ENCODE results near the gene PELI3. TPM values are rescaled to one million over a fixed set of nuclear protein-coding genes. Genes with fewer than 3 reads are reported as not detected.
A peak's percentile ranks its signal among the peaks of the same experiment; 100 is the strongest.
"Not testable (repeated sequence)": the region's sequence is repeated elsewhere in the genome, so short reads cannot be mapped to it uniquely, and the experiment has no call there.

The PELI3 gene
- polyA plus RNA-seq, 1 experiment: 8.0 TPM

DNA sequence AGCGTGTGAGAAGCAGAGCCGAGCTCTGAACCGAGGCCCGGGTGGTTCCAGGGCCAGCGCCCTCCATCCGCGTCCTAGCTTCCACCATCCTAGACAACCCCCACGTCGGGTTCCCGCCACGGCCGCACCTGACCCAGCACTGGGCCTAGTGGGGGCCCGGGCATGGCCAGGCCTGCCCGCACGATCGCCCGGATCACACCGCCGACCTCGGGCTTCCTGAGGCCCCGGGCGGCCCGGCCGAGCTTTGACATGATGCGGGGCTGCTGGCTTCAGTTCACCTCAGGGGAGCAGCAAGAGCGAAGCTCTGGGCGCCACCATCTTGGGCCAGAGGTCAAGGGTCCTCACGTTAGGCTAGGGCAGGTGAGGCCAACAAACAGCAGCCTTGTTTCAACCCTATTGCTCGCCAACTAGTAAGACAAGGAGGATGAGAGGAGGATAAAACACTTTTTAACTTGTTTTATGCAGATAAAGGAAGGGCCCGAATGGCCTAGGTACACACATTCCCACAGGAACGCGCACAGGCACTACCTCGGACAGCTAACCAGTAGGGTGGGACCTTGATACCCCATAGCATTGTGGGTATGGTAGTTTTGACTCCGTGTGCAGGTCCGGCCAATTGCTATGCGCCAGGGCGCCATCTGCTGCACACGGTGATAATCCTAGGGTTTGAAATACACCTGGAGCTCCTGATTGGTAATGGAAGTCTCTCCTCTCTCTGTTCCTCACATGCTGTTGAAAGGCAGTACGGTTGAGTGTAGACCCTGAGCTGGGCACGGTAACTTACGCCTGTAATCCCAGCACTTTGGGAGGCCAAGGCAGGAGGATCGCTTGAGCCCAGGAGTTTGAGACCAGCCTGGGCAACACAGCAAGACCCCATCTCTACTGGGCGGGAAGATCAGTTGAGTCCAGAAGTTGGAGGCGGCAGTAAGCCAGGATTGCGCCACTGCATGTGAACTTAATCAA lies 27.9 kb upstream of the PELI3 start, which contains the start of gene MRPL11:
Gene MRPL11, minus strand, starts transcription at position 345 of the 963 bp plus-strand sequence. Its CDS starts 94 bp downstream, at position 251.
- H3K27me3 ChIP-seq (ENCODE audit: control insufficient read depth, insufficient read depth, low read length): no peaks in the 10 kb centered on the region
- DNase-seq (ENCODE audit: low read depth): peak; percentile 61
- ChIA-PET POLR2A (no interaction called here), CTCF (interaction anchor here (0.7 to 2.9 kb wide), 24 partner anchors 8 to 1018 kb away, joined by 3 to 38 read pairs (median 4); partner anchors contain the start of genes BRMS1 and PELI3)
- TF ChIP-seq, protein P1, sequence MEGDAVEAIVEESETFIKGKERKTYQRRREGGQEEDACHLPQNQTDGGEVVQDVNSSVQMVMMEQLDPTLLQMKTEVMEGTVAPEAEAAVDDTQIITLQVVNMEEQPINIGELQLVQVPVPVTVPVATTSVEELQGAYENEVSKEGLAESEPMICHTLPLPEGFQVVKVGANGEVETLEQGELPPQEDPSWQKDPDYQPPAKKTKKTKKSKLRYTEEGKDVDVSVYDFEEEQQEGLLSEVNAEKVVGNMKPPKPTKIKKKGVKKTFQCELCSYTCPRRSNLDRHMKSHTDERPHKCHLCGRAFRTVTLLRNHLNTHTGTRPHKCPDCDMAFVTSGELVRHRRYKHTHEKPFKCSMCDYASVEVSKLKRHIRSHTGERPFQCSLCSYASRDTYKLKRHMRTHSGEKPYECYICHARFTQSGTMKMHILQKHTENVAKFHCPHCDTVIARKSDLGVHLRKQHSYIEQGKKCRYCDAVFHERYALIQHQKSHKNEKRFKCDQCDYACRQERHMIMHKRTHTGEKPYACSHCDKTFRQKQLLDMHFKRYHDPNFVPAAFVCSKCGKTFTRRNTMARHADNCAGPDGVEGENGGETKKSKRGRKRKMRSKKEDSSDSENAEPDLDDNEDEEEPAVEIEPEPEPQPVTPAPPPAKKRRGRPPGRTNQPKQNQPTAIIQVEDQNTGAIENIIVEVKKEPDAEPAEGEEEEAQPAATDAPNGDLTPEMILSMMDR (IDR thresholded peaks at IDR 0.05; ENCODE audit: insufficient read depth, low read depth, low read length): peak; percentile 78
- peaks cover 8% of the 10 kb centered on the region for H3K36me3 ChIP-seq (ENCODE audit: control insufficient read depth, insufficient read depth, low read length)
- H3K4me3 ChIP-seq (ENCODE audit: low read depth, low read length): peak within 1 kb of the TSS; percentile 75

DNA sequence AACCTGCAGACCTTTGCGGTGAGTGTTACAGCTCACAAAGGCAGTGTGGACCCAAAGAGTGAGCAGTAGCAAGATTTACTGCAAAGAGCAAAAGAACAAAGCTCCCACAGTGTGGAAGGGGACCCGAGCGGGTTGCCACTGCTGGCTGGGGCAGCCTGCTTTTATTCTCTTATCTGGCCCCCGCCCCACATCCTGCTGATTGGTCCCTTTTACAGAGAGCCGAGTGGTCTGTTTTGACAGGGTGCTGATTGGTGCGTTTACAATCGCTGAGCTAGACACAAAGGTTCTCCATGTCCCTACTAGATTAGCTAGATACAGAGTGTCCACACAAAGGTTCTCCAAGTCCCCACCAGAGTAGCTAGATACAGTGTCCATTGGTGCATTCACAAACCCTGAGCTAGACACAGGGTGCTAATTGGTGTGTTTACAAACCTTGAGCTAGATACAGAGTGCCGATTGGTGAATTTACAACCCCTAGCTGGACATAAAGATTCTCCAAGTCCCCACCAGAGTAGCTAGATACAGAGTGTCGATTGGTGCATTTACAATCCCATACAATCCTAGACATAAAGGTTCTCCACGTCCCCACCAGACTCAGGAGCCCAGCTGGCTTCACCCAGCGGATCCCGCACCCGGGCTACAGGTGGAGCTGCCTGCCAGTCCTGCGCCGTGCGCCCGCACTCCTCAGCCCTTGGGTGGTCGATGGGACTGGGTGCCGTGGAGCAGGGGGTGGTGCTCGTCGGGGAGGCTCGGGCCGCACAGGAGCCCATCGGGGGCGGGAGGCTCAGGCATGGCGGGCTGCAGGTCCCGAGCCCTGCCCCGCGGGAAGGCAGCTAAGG lies 26.4 kb upstream of the PELI3 start:
- POLR2A ChIA-PET: not testable (repeated sequence)

DNA sequence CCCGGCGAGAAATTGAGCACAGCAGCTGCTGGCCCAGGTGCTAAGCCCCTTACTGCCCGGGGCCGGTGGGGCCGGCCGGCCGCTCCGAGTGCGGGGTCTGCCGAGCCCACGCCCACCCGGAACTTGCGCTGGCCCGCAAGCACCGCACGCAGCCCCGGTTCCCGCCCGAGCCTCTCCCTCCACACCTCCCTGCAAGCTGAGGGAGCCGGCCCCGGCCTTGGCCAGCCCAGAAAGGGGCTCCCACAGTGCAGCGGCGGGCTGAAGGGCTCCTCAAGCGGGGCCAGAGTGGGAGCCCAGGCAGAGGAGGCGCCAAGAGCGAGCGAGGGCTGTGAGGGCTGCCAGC lies 25.8 kb upstream of the PELI3 start:
- H3K4me3 ChIP-seq (ENCODE audit: low read depth, low read length); H3K36me3 ChIP-seq (ENCODE audit: control insufficient read depth, insufficient read depth, low read length); POLR2A ChIA-PET; H3K27me3 ChIP-seq (ENCODE audit: control insufficient read depth, insufficient read depth, low read length); DNase-seq (ENCODE audit: low read depth): not testable (repeated sequence)
- CTCF ChIA-PET: interaction anchor here (0.6 to 2.9 kb wide), 6 partner anchors 10 to 52 kb away, joined by 3 to 25 read pairs (median 4); no protein-coding TSS in a partner anchor

More for the DNA sequence above, 26.4 kb upstream of the PELI3 start:
- not testable (repeated sequence) for H3K27me3 ChIP-seq (ENCODE audit: control insufficient read depth, insufficient read depth, low read length); DNase-seq (ENCODE audit: low read depth); H3K36me3 ChIP-seq (ENCODE audit: control insufficient read depth, insufficient read depth, low read length); H3K4me3 ChIP-seq (ENCODE audit: low read depth, low read length)
- CTCF ChIA-PET: interaction anchor here (0.6 to 2.9 kb wide), 4 partner anchors 11 to 51 kb away, joined by 3 to 25 read pairs (median 4); no protein-coding TSS in a partner anchor

DNA sequence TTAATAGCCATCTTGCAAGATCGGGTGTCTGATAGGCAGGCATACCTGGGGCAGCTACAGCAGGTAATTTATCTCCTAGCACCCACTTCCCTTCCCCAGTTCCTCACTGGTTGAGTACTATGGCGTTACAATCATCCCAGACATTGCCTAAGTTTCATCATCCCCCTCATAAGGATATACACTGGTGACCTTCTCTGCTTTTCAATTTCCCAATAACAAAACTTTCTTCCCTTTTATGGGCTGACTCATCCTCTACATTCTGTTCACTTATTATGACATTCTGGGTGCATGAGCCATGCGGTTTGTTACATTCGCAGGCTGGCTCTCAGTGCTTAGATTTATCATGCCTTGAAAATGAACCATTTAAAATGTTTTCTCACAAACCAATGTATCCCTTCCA lies 23.1 kb upstream of the PELI3 start:
- Histone ChIP-seq H3K27me3 (ENCODE audit: control insufficient read depth, insufficient read depth, low read length) (peaks cover 5% of the 10 kb centered on the region; the same call in 1 of the 2 replicates), H3K4me3 (ENCODE audit: low read depth, low read length) (no peak overlapping the region), H3K36me3 (ENCODE audit: control insufficient read depth, insufficient read depth, low read length) (no peaks in the 10 kb centered on the region)
- DNase-seq (ENCODE audit: low read depth): peak; percentile 90
- ChIA-PET CTCF (interaction anchor here (1.0 kb wide), 1 partner anchor 35 kb away, joined by 3 read pairs; no protein-coding TSS in a partner anchor), POLR2A (no interaction called here)
- TF ChIP-seq, protein P1 (IDR thresholded peaks at IDR 0.05; ENCODE audit: insufficient read depth, low read depth, low read length): no peak

DNA sequence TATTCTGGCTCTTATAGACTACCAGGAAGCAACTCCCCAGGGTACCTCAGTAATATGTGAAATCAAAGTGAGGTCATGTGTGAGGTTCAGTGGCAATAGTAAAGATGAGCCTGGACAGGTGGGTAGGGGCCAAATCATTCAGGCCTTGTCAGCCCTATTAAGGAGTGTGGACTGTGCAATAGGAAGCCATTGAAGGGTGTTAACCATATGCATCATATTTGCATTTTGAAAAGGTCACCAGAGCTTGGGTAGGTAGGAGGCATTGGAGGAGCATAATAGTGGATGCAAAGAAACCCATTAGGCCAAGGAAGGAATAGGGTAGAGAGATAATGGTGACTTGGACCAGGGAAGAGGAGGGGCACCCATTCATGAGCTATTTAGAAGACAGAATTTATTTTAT lies 19.7 kb upstream of the PELI3 start:
- Histone ChIP-seq H3K27me3 (ENCODE audit: control insufficient read depth, insufficient read depth, low read length) (peaks cover 9% of the 10 kb centered on the region; the same call in 1 of the 2 replicates), H3K36me3 (ENCODE audit: control insufficient read depth, insufficient read depth, low read length) (no peaks in the 10 kb centered on the region), H3K4me3 (ENCODE audit: low read depth, low read length) (no peak overlapping the region)
- CTCF ChIA-PET: interaction anchor here (1.0 to 1.6 kb wide), 3 partner anchors 8 to 38 kb away, joined by 3 to 4 read pairs (median 3); partner anchors contain the start of gene MRPL11
- POLR2A ChIA-PET: no interaction called here
- DNase-seq (ENCODE audit: low read depth): no peak
- TF ChIP-seq, protein P1 (IDR thresholded peaks at IDR 0.05; ENCODE audit: insufficient read depth, low read depth, low read length): no peak

All from BJ (cell line).